Peyer's patch (tissue), 4 donors: Measurements from ENCODE around the gene CRY2. TPM values are rescaled to one million over a fixed set of nuclear protein-coding genes. Genes with fewer than 3 reads are reported as not detected.
A peak's percentile ranks its signal among the peaks of the same experiment; 100 is the strongest.
"Not testable (repeated sequence)": the region's sequence is repeated elsewhere in the genome, so short reads cannot be mapped to it uniquely, and the experiment has no call there.

ENCODE experiments used
- DNase-seq, 3 donors: peaks; one replicate each; pipeline ENCODE4 v3.0.0-alpha.2; 2017 to 2019
- H3K27ac ChIP-seq, 4 donors: fragments of 200-600 bp; sonication (generic); one replicate each; pipeline ENCODE4 v1.5.1; 2016 to 2019
- H3K27me3 ChIP-seq, 2 donors: fragments of 200-600 bp; sonication (generic); one replicate each; pipeline ENCODE4 v1.5.1; 2019
- H3K36me3 ChIP-seq, 3 donors: fragments of 200-600 bp; sonication (generic); one replicate each; pipeline ENCODE4 v1.5.1; 2016 to 2019
- H3K4me1 ChIP-seq, 4 donors: fragments of 200-600 bp; sonication (generic); one replicate each; pipeline ENCODE4 v1.5.1; 2016 to 2019
- H3K4me3 ChIP-seq, 4 donors: fragments of 200-600 bp; sonication (generic); 1 replicate in 3 of 4; 2 replicates in 1 of 4; pipeline ENCODE4 v1.5.1; 2016 to 2019; ENCODE audit warnings: mild to moderate bottlenecking in 1 of 4
- H3K9me3 ChIP-seq, 4 donors: fragments of 200-600 bp; sonication (generic); one replicate each; pipeline ENCODE4 v1.5.1; 2016 to 2019; ENCODE audit warnings: mild to moderate bottlenecking in 1 of 4
- POLR2A ChIP-seq, 2 donors: fragments of 450-650 bp; IDR thresholded peaks; one replicate each; pipeline ENCODE4 v1.5.1; 2017; ENCODE audit warnings: antibody characterized with exemption in 2 of 2, mild to moderate bottlenecking in 2 of 2, moderate library complexity in 2 of 2
- total RNA-seq, 4 donors: library from RNA; depleted of rRNA; stranded (reverse); fragments of >200 nt; gene quantifications; one replicate each; pipeline ENCODE4 v1.1.0, GENCODE V29; 2016
- TF ChIP-seq, protein P1 (sequence below), 6 experiments: fragments of 450-650 bp in 4 of 6; fragments of 200-600 bp in 2 of 6; sonication (generic) in 1 of 6; IDR thresholded peaks; one replicate each; pipeline ENCODE4 v1.5.1; 2017 to 2019; ENCODE audit warnings: antibody characterized with exemption in 6 of 6, mild to moderate bottlenecking in 3 of 6, moderate library complexity in 1 of 6

The CRY2 gene
- total RNA-seq, 4 donors from 2014 or later, result 37.7 to 67.6 (median 66.0) TPM

DNA sequence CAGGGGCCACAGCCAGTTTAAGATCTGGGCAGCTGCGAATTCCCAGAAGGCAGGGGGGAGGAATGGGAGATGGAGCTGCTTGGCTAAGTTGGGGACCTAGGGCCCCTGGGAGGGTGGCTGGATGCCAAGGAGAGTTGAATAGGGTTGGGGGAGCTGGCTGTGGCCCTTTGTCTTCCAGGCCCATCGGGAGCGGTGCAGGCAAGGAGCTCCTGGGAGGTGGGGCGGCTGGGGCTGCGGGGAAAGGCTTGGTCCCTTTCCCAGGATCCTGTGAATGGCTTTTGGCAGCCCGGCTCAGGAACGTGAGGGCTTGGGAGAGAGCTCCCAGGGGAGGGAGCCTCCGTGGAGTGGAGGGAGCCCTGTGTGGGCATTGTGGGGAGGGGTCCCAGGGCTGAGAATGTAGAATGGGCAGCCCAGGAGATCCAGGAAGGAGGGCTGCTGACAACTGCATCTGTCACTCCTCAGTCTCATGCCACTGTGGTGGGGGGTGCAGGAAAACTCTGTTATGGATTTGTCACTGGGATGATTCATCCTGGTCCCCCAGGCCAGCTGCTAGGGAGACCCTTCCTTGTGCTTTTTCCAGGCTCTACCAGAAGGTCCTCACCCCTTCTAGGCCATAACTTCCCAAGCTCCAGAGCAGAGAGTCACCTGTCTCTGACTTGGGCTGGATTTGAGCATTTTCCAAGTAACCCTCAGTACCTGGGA lies 53.8 kb downstream of the CRY2 start:
- DNase-seq, result no peak
- Histone ChIP-seq H3K36me3 (no peaks in the 10 kb centered on the region), H3K4me1 (peaks cover 0 to 30% (median 10%) of the 10 kb centered on the region in 4 donors), H3K27me3 (no peaks in the 10 kb centered on the region), H3K9me3 (no peaks in the 10 kb centered on the region), H3K27ac (no peak overlapping the region), H3K4me3 (peak overlapping the region in 1 of 4 donors; percentile 55)
- TF ChIP-seq POLR2A (IDR thresholded peaks at IDR 0.05), result no peak
- TF ChIP-seq, protein P1, sequence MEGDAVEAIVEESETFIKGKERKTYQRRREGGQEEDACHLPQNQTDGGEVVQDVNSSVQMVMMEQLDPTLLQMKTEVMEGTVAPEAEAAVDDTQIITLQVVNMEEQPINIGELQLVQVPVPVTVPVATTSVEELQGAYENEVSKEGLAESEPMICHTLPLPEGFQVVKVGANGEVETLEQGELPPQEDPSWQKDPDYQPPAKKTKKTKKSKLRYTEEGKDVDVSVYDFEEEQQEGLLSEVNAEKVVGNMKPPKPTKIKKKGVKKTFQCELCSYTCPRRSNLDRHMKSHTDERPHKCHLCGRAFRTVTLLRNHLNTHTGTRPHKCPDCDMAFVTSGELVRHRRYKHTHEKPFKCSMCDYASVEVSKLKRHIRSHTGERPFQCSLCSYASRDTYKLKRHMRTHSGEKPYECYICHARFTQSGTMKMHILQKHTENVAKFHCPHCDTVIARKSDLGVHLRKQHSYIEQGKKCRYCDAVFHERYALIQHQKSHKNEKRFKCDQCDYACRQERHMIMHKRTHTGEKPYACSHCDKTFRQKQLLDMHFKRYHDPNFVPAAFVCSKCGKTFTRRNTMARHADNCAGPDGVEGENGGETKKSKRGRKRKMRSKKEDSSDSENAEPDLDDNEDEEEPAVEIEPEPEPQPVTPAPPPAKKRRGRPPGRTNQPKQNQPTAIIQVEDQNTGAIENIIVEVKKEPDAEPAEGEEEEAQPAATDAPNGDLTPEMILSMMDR (IDR thresholded peaks at IDR 0.05), result no peak

GRCh38 chr11:45901626-45902025 lies 54.4 kb downstream of the CRY2 start:
- TF ChIP-seq POLR2A (IDR thresholded peaks at IDR 0.05), result no peak
- TF ChIP-seq, protein P1 (IDR thresholded peaks at IDR 0.05), result no peak
- DNase-seq, result no peak
- H3K27ac ChIP-seq, result no peak overlapping the region
- no peak overlapping the region for H3K4me3 ChIP-seq
- H3K9me3 ChIP-seq, result no peaks in the 10 kb centered on the region
- peaks cover 0 to 36% (median 10%) of the 10 kb centered on the region in 4 donors for H3K4me1 ChIP-seq
- no peaks in the 10 kb centered on the region for H3K27me3 ChIP-seq
- H3K36me3 ChIP-seq, result no peaks in the 10 kb centered on the region

- peaks cover 0 to 40% (median 10%) of the 10 kb centered on the region in 4 donors for H3K4me1 ChIP-seq
- H3K4me3 ChIP-seq, result no peak overlapping the region
- H3K27me3 ChIP-seq, result no peaks in the 10 kb centered on the region
- no peak overlapping the region for H3K27ac ChIP-seq
- TF ChIP-seq POLR2A (IDR thresholded peaks at IDR 0.05), result no peak
- TF ChIP-seq, protein P1 (IDR thresholded peaks at IDR 0.05), result no peak
- DNase-seq, result no peak
- H3K9me3 ChIP-seq, result no peaks in the 10 kb centered on the region
- no peaks in the 10 kb centered on the region for H3K36me3 ChIP-seq
Observed at GRCh38 chr11:45902452-45903380, 55.4 kb downstream of the CRY2 start.

DNA sequence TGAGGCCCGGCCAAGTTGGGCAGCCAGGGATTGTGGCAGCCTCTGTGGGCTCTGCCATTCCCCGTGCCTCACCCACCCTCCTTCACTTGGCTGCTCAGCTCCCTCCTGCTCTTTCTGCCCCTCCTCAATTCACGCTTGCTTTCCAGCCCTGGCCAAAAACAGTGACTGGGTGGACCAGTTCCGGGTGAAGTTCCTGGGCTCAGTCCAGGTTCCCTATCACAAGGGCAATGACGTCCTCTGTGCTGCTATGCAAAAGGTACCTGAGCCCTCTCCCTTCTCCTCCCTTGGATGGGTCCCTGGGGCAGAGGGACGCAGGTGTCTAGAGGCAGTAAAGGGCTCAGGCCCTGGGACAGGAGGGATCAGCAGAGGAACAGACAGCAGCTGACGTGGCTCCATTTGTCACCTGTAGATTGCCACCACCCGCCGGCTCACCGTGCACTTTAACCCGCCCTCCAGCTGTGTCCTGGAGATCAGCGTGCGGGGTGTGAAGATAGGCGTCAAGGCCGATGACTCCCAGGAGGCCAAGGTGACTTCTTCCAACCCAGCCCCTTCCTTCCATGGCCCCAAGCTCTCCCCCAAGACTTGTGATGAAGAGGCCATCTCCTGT lies 57.1 kb downstream of the CRY2 start:
- H3K27ac ChIP-seq, result peak overlapping the region in 2 of 4 donors; percentile 38 to 50
- H3K36me3 ChIP-seq, result peaks cover 0 to 5% (median 0%) of the 10 kb centered on the region in 3 donors
- no peak overlapping the region for H3K4me3 ChIP-seq
- no peaks in the 10 kb centered on the region for H3K9me3 ChIP-seq
- peak in 2 of 3 donors; percentile 84 for DNase-seq
- H3K4me1 ChIP-seq, result peaks cover 0 to 35% (median 6%) of the 10 kb centered on the region in 4 donors
- H3K27me3 ChIP-seq, result no peaks in the 10 kb centered on the region
- TF ChIP-seq, protein P1 (IDR thresholded peaks at IDR 0.05), result no peak
- no peak for TF ChIP-seq POLR2A (IDR thresholded peaks at IDR 0.05)

DNA sequence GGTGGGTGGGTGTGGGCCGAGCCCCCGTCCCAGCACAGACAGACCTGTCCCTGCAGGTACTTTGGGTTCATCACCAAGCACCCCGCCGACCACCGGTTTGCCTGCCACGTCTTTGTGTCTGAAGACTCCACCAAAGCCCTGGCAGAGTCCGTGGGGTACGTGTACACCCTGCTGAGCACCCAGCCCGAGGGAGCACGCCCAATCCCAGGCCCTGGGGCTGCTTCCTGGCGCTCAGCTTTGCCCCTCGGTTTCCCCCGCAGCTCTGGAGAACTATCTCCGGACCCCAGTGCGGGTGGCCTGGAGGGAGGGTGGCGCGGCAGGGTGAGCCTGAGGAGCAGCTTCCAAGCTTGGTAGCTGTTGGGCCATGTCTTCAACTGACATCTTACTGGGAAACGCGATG lies 57.8 kb downstream of the CRY2 start:
- DNase-seq, result no peak
- Histone ChIP-seq H3K4me1 (peaks cover 0 to 31% (median 1%) of the 10 kb centered on the region in 4 donors), H3K4me3 (no peak overlapping the region), H3K36me3 (peaks cover 0 to 12% (median 0%) of the 10 kb centered on the region in 3 donors), H3K27me3 (no peaks in the 10 kb centered on the region), H3K9me3 (no peaks in the 10 kb centered on the region), H3K27ac (peak overlapping the region in 1 of 4 donors; percentile 50)
- TF ChIP-seq, protein P1 (IDR thresholded peaks at IDR 0.05), result no peak
- TF ChIP-seq POLR2A (IDR thresholded peaks at IDR 0.05), result no peak

DNA sequence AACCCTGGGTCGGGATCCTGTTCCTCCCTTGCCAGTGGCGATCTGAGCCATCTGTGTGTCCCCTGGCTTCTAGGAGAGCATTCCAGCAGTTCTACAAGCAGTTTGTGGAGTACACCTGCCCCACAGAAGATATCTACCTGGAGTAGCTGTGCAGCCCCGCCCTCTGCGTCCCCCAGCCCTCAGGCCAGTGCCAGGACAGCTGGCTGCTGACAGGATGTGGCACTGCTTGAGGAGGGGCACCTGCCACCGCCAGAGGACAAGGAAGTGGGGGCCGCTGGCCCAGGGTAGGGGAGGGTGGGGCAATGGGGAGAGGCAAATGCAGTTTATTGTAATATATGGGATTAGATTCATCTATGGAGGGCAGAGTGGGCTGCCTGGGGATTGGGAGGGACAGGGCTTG lies 58.3 kb downstream of the CRY2 start:
- not testable (repeated sequence) for H3K27ac ChIP-seq
- Histone ChIP-seq H3K4me1 (peaks cover 0 to 27% (median 0%) of the 10 kb centered on the region in 4 donors), H3K36me3 (peaks cover 0 to 16% (median 0%) of the 10 kb centered on the region in 3 donors)

More for the DNA sequence above, 58.3 kb downstream of the CRY2 start:
- H3K27me3 ChIP-seq, H3K9me3 ChIP-seq, DNase-seq, H3K4me3 ChIP-seq: not testable (repeated sequence)
